Stomach (tissue), 9 donors: ENCODE measurements around the gene KLHDC10. TPM values are rescaled to one million over a fixed set of nuclear protein-coding genes. Genes with fewer than 3 reads are reported as not detected.

Experiments
- DNase-seq, 2 donors: peaks; one replicate each; pipeline versions ENCODE4 v3.0.0 to v3.0.0-alpha.2; 2013 to 2019
- H3K27ac ChIP-seq, 5 donors: fragments of 200-600 bp in 4 of 5; sonication (generic) in 4 of 5; one replicate each; pipeline ENCODE4 v1.5.1; 2013 to 2019; ENCODE audit warnings: mild to moderate bottlenecking in 1 of 5, moderate library complexity in 1 of 5
- H3K27me3 ChIP-seq, 3 donors: fragments of 200-600 bp; sonication (generic); one replicate each; pipeline ENCODE4 v1.5.1; 2017 to 2019; ENCODE audit warnings: mixed run types in 1 of 3
- H3K36me3 ChIP-seq, 4 donors: fragments of 200-600 bp; sonication (generic); 1 replicate in 3 of 4; 2 replicates in 1 of 4; pipeline ENCODE4 v1.5.1; 2016 to 2019
- H3K4me1 ChIP-seq, 4 donors: fragments of 200-600 bp; sonication (generic); one replicate each; pipeline ENCODE4 v1.5.1; 2016 to 2019
- H3K4me3 ChIP-seq, 4 donors: fragments of 200-600 bp; sonication (generic) in 3 of 4; one replicate each; pipeline ENCODE4 v1.5.1; 2016 to 2019; ENCODE audit warnings: mild to moderate bottlenecking in 1 of 4
- H3K9me3 ChIP-seq, 4 donors: fragments of 200-600 bp; sonication (generic); one replicate each; pipeline ENCODE4 v1.5.1; 2016 to 2019
- EP300 ChIP-seq: sonication (generic); formaldehyde crosslinking; IDR thresholded peaks from one replicate; pipeline ENCODE4 v1.6.1; 2017; ENCODE audit warnings: antibody characterized with exemption
- POLR2A ChIP-seq, 4 donors: fragments of 450-650 bp; IDR thresholded peaks; one replicate each; pipeline ENCODE4 v1.6.1; 2016; ENCODE audit warnings: antibody characterized with exemption in 4 of 4, control low read depth in 2 of 4, mild to moderate bottlenecking in 1 of 4, moderate library complexity in 1 of 4
- POLR2AphosphoS5 ChIP-seq, 3 donors: sonication (generic); formaldehyde crosslinking; IDR thresholded peaks; one replicate each; pipeline ENCODE4 v1.6.1; 2016; ENCODE audit warnings: antibody characterized with exemption in 3 of 3
- WGBS, 5 donors: extraction: QIAGEN DNeasy Blood & Tissue Kit in 3 of 5; methylation state at CpG; one replicate each; pipeline versions ENCODE4 v1.1.5 to v1.1.7; 2013 to 2018; 5-methylcytosine and 5-hydroxymethylcytosine counted together
- intact Hi-C: fragments of 100-400 bp; cut with DNase I; formaldehyde crosslinking; loops from one replicate; pipeline ENCODE4 v1.15.1; 2023; ENCODE audit warnings: low total_unique reads
- polyA plus RNA-seq, 3 donors: library from polyadenylated mRNA; stranded (reverse); fragments of 200-250 nt; gene quantifications; one replicate each; pipeline ENCODE4 v1.2.3, GENCODE V29; 2013
- total RNA-seq, 5 donors: library from RNA; depleted of rRNA; stranded (reverse); fragments of >200 nt; gene quantifications; one replicate each; pipeline versions ENCODE4 v1.1.0 to v1.2.3, GENCODE V29; 2014 to 2016
- TF ChIP-seq, protein P1 (sequence below), 7 experiments: fragments of 450-650 bp in 4 of 7; fragments of 200-600 bp in 3 of 7; sonication (generic) in 3 of 7; IDR thresholded peaks; one replicate each; pipeline ENCODE4 v1.5.1; 2016 to 2019; ENCODE audit warnings: antibody characterized with exemption in 7 of 7, control low read depth in 2 of 7, mild to moderate bottlenecking in 1 of 7
- donor health status: healthy with polysubstance abuse.
- donor health status: Bipolar disorder and iron deficiency.
- donor health status: healthy.

KLHDC10 gene
- total and polyA plus RNA-seq, 8 donors = 5.8 to 49.0 (median 22.5) TPM

DNA sequence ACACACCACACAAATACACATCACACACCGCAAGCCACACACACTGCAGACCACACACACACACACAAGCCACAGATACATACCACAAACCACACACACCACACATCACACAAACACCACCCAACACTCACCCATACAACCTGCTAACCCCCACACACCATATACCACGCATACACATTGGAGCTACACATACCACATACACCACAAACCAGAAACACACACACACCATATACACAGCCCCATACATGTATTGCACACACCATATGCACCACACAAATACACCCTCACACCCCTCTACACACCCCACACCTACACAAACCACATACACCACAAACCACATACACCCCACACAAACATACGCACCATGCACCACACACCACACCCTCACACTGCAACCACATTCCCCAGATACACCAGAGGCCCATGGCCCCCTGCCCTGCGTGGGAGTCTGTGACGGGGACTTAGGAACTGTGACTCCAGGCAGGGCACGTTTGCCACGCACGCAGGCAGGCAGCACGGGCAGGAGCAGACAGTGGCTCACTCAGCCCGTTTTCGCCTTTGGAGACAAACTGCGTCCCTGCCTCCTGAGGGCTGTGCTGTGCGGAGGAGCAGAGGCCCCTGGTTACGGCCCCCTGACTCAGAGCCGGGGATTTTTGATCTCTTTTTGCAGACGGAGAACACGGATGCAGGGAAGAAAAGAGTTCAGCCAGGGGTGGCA, 82.3 kb downstream of the KLHDC10 start:
- Histone ChIP-seq H3K4me3 (no peak overlapping the region), H3K27ac (no peak overlapping the region), H3K4me1 (peaks cover 5 to 29% (median 21%) of the 10 kb centered on the region in 4 donors), H3K9me3 (peaks cover 0 to 9% (median 0%) of the 10 kb centered on the region in 4 donors), H3K36me3 (peaks cover 0 to 6% (median 1%) of the 10 kb centered on the region in 4 donors), H3K27me3 (no peaks in the 10 kb centered on the region)
- DNase-seq = peak in 1 of 2 donors; percentile 57
- WGBS, 5 donors = 80 to 91% (median 90%) methylated on average over 12 to 17 of the region's 17 CpGs
- no peak for TF ChIP-seq POLR2AphosphoS5 (IDR thresholded peaks at IDR 0.05)
- TF ChIP-seq EP300 = no peak
- TF ChIP-seq, protein P1, sequence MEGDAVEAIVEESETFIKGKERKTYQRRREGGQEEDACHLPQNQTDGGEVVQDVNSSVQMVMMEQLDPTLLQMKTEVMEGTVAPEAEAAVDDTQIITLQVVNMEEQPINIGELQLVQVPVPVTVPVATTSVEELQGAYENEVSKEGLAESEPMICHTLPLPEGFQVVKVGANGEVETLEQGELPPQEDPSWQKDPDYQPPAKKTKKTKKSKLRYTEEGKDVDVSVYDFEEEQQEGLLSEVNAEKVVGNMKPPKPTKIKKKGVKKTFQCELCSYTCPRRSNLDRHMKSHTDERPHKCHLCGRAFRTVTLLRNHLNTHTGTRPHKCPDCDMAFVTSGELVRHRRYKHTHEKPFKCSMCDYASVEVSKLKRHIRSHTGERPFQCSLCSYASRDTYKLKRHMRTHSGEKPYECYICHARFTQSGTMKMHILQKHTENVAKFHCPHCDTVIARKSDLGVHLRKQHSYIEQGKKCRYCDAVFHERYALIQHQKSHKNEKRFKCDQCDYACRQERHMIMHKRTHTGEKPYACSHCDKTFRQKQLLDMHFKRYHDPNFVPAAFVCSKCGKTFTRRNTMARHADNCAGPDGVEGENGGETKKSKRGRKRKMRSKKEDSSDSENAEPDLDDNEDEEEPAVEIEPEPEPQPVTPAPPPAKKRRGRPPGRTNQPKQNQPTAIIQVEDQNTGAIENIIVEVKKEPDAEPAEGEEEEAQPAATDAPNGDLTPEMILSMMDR (IDR thresholded peaks at IDR 0.05) = no peak
- TF ChIP-seq POLR2A (IDR thresholded peaks at IDR 0.05) = no peak
- intact Hi-C loops = no loop called here

DNA sequence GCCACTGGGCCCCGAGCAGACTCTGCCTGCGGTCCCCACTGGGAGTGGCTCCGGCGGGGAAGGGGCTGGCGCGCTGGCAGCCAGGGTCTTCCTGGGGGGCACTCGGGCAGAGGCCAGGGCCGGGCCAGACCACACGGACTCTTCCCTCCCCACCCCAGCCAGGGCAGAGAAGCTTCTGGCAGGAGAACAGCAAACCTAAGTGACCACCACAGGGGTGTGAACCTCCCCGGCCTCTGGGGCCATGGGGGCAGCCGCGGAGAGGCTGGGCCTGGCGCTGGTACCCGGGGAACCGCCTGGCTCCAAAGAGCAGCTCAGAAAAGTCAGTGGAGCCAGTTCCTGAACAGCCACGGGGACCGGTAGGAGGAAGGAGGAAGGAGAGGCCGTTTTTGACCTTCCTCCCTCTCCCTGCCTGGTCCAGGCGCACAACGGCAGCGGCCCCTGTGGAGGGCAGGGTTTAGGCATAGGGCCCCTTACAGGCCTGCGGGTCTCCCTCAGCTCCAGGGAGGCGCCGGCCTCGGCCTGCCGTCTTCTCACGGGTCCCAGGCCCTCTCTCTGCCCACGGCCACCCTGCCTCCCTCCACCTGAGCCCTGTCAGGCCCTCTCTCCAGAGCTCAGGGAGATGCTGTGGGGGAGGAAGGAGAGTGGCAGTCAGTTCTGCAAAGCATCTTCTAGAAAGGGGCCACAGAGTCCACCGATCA, 83.0 kb downstream of the KLHDC10 start:
- Histone ChIP-seq H3K27ac (peak overlapping the region in 2 of 5 donors; percentile 42 to 50), H3K4me3 (no peak overlapping the region), H3K9me3 (peaks cover 0 to 9% (median 0%) of the 10 kb centered on the region in 4 donors), H3K36me3 (peaks cover 0 to 11% (median 3%) of the 10 kb centered on the region in 4 donors), H3K27me3 (no peaks in the 10 kb centered on the region), H3K4me1 (peaks cover 5 to 29% (median 21%) of the 10 kb centered on the region in 4 donors)
- 63 to 87% (median 64%) methylated on average over 17 to 29 of the region's 29 CpGs for WGBS, 5 donors
- intact Hi-C loops = no loop called here
- TF ChIP-seq POLR2AphosphoS5 (IDR thresholded peaks at IDR 0.05) = no peak
- TF ChIP-seq, protein P1 (IDR thresholded peaks at IDR 0.05) = no peak
- TF ChIP-seq POLR2A (IDR thresholded peaks at IDR 0.05) = no peak
- TF ChIP-seq EP300 = no peak
- no peak for DNase-seq

DNA sequence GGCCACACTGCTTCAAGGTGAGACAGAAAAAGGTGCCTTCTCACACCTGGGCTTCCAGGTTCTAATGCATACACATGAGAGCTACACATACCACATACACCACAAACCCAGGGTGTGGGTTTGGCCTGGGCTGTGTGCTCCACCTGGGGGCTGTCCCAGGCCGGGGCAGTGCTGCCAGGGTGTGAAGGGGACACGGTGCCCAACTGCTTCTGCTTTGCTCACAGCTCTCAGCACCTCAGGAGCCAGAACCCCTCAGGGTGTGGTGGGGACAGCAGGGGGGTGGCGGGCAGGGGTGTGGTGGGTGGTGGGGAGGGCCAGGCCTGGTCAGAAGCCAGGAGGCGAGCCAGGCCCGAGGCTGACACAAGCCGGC, 83.8 kb downstream of the KLHDC10 start:
- H3K4me3 ChIP-seq = no peak overlapping the region

More for the DNA sequence above, 83.8 kb downstream of the KLHDC10 start:
- H3K27ac ChIP-seq = peak overlapping the region in 4 of 5 donors; percentile 1 to 50 (median 22)
- H3K27me3 ChIP-seq = no peaks in the 10 kb centered on the region
- intact Hi-C loops = no loop called here
- 26 to 30% (median 30%) methylated on average over 3 to 6 of the region's 6 CpGs; no CpG with 5 or more reads in 2 of the 5 donors for WGBS, 5 donors
- peaks cover 0 to 9% (median 0%) of the 10 kb centered on the region in 4 donors for H3K9me3 ChIP-seq
- TF ChIP-seq POLR2AphosphoS5 (IDR thresholded peaks at IDR 0.05) (no peak), EP300 (no peak), POLR2A (IDR thresholded peaks at IDR 0.05) (no peak)
- TF ChIP-seq, protein P1 (IDR thresholded peaks at IDR 0.05) = no peak
- DNase-seq = peak in 1 of 2 donors; percentile 68
- peaks cover 0 to 11% (median 5%) of the 10 kb centered on the region in 4 donors for H3K36me3 ChIP-seq
- peaks cover 5 to 29% (median 21%) of the 10 kb centered on the region in 4 donors for H3K4me1 ChIP-seq
